Fibroblast of skin of left biceps (primary cell): ENCODE results near the gene ARHGEF12.

Experiments
- DNase-seq, 2 experiments: peaks; one replicate each; pipeline ENCODE4 v3.0.0-alpha.2; 2013; ENCODE audit warnings: low read depth in 2 of 2

The ARHGEF12 gene, protein sequence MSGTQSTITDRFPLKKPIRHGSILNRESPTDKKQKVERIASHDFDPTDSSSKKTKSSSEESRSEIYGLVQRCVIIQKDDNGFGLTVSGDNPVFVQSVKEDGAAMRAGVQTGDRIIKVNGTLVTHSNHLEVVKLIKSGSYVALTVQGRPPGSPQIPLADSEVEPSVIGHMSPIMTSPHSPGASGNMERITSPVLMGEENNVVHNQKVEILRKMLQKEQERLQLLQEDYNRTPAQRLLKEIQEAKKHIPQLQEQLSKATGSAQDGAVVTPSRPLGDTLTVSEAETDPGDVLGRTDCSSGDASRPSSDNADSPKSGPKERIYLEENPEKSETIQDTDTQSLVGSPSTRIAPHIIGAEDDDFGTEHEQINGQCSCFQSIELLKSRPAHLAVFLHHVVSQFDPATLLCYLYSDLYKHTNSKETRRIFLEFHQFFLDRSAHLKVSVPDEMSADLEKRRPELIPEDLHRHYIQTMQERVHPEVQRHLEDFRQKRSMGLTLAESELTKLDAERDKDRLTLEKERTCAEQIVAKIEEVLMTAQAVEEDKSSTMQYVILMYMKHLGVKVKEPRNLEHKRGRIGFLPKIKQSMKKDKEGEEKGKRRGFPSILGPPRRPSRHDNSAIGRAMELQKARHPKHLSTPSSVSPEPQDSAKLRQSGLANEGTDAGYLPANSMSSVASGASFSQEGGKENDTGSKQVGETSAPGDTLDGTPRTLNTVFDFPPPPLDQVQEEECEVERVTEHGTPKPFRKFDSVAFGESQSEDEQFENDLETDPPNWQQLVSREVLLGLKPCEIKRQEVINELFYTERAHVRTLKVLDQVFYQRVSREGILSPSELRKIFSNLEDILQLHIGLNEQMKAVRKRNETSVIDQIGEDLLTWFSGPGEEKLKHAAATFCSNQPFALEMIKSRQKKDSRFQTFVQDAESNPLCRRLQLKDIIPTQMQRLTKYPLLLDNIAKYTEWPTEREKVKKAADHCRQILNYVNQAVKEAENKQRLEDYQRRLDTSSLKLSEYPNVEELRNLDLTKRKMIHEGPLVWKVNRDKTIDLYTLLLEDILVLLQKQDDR (N-terminal part only)

GRCh38 chr11:120335908-120336640, at the start of gene ARHGEF12:
Gene ARHGEF12, plus strand, starts transcription at chr11:120336413. Its CDS starts 831 bp downstream, at chr11:120337244.
- DNase-seq = peak; percentile 96

GRCh38 chr11:120288021-120288420, 48.2 kb upstream of the ARHGEF12 start:
- no peak for DNase-seq

- no peak for DNase-seq
Observed at GRCh38 chr11:120289426-120289825, 46.8 kb upstream of the ARHGEF12 start.

DNA sequence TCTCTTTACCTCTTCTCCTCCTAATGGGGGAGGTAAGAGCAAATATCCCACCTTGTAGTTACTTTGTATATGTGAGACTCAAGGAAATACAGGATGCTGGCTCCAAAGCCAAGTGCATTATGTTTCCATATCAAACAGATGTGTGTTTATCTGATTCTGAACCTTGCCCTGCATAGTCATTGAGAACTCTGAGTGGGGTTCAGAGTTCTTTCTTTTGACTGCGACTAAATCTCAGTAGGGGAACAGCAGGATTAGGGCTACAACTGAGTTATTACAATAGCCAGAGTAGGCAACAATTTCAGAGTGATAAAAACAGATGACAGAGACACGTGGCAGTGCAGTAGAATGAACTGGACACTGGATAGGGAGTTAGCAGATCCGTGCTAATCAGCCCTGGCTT, 45.3 kb upstream of the ARHGEF12 start:
- DNase-seq = no peak

DNA sequence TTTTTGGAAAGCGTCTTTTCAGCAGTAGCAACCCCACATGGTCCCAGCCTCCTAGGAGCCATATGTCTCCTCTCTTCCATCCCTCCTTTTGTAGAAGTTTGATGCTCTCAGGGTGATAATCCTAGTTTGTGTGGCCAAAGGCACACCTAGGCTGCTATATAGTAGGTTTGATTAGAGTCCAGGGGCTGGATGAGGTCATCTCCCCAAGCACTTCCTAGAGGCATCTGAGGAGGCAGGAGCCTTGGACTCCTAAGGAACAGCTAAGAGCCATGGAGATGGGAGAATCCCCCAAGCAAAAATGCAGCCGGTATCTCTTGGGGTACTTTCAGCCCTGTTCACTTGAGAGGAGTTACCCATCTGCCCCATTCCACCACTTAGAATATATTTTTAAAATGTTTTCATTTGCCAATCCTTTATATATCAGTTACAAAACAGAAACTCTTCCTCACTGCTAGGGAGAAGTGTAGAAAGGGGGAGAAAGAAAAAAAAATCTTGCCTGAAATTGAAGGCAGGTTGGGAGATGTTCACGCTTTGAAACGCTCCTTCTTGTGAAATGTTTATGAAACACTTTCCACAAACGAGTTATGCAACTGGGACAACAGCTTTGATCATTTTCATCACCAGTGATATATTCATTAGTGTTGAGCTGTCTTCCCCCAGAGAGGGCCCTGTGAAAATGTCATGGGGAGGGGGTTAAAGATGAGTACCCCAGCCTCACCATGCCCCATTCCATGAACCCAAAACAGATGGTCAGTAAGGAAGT, 43.0 kb upstream of the ARHGEF12 start:
- no peak for DNase-seq

GRCh38 chr11:120294096-120294495, 42.1 kb upstream of the ARHGEF12 start:
- no peak for DNase-seq

DNA sequence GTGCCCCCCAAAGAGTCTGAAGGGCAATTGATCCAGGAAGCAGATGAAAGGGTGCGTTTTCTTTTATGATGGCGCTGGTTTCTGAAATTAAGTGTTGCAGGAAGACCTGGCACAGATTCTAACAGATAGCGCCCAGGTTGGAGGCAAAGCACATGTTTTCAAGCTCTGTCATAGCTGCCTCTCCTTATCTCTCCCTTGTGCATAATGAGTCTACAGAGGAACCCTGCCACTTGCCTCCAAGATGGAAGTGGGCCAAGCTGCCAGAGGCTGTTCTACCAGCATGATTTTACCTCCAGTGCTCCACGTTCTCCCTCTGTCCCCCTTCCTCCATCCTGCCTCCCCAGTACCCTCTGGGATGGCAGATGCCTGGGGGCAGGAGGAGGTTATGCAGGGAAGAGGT, 41.1 kb upstream of the ARHGEF12 start:
- no peak for DNase-seq

DNA sequence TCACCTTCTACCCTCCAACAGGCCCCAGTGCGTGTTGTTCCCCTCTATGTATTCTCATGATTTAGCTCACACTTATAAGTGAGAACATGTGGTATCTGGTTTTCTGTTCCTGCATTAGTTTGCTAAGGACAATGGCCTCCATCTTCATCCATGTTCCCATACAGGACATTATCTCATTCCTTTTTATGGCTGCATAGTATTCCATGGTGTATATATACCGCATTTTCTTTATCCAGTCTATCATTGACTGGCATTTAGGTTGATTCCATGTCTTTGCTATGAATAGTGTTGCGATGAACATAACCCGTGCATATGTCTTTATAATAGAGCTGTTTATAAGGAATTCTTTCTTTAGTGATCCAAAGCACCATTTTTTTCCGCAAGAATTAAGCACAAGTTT, 39.7 kb upstream of the ARHGEF12 start:
- DNase-seq = no peak

DNA sequence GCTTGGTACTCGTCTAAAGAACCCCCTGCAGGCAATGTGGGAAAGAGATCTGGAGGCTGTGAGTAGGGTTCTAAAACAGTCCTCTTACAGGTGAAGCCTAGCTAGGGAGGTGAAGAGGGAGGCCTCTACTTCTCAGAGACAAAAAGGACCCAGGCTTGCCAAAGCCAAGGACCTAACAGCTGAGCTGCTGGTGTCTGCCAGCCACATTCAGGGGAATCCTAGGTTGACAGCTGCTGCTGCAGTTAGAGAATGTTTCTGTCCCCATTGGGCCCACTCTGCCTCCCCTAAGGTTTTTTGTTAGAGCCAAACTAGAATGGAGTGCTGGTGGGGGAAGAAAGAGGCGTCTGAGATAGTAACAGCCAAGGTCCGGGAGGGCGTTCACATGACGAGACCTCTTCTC, 37.8 kb upstream of the ARHGEF12 start:
- no peak for DNase-seq

DNA sequence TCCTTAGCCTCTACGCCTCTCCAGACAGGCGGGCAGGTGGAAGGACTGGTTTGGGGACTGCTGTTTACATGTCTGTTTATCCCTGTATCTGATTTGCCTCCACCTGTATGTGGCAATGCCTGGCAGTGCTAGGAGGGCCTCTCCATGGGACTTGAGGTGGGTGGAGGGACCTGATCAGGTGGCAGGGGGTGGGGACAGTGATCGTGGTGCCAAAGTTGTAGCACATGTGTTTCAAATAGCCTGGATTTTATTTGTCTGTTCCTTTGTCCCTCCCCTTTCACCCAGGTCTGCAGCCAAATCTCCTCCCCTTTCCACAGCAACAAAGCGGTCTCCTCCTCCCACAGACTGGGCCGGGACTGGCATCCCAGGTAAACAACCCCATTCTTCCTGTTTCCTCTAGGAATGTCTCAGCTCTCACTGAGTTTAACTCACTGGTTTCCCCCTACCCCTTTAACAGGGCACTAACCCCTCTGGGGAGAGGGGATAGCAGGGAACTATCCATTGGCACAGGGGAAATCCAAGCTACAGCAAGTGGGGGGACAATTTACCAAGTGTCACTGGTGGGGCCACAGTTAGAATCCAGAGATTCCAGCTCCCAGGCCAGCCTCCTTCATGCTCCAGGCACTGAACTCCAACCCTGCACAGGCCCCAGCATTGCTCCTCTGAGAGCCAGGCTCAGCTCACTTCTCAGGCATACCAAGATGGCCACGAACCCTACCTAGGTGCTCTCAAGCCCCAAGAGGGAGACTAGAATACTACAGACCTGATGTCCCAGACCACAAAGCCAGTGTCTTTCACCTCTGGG, 34.0 kb upstream of the ARHGEF12 start:
- DNase-seq = no peak

DNA sequence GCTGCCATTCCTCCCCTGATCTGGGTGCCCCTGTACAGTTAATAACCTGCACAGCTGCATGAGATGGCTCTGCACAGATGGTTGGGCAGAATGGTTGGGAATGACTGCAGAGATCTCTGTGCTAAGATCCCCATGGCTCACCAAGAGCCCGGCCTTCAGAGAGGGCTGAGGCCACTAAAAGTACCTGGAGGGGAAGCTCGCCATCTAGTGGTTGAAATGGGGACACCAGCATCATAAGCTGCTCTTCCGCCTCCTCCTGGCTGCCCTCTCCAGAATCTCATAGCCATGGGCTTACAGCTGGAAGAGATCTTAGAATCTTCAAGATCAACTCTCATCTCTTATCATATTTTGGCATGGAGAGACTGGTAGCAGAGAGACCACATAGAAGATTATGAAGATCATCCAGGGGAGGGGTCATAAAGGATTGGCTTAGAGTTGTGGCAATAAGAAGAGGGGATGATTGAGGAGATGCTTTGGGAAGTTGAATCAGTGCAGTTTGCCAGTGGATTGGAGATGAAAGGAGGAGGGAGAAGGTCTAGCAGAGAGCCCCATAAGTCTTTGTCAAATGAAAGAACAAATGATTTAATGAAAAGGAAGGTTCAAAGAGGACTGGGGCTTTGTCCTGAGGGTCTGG, 33.1 kb upstream of the ARHGEF12 start:
- no peak for DNase-seq

DNA sequence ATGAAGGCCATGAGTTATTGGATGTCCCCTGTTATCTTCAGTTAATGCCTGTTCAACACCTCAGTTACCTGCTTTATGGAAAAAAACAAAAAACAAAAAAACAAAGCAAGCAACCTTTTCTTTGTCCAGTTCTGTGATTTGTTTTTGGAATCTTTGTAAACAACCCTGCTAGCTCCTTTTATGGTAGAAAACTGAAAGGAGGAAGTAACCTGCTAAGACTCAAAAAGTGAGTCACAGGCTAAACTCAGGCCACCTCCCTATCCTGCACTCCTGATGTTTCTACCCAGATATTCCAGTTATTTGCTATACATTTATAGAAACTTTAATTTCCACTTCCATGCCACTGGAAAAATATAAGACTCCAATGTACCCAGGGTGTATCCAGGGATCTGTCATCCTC, 31.7 kb upstream of the ARHGEF12 start:
- no peak for DNase-seq

DNA sequence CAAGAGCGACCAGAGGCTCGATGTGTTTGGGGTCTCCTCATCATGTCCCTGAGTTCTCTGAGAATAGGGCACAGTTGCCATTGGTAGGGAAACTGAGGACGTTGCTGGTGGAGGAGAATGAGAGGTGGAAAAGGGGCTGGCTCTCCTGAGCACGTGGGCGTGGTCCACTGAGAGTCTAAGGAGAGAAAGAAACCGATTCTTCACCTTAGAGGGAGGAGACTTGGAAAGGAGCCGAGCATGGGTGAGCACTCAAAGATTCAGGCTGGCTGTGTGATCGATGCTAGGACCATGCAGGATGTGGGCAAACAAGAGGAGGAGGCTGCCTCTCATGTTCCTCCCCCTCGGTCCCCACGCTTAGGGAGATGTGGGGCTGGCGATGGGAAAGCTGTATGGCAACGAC, 30.9 kb upstream of the ARHGEF12 start:
- no peak for DNase-seq

- DNase-seq = peak; percentile 76 to 79
Observed at GRCh38 chr11:120306519-120307242, 29.5 kb upstream of the ARHGEF12 start.

DNA sequence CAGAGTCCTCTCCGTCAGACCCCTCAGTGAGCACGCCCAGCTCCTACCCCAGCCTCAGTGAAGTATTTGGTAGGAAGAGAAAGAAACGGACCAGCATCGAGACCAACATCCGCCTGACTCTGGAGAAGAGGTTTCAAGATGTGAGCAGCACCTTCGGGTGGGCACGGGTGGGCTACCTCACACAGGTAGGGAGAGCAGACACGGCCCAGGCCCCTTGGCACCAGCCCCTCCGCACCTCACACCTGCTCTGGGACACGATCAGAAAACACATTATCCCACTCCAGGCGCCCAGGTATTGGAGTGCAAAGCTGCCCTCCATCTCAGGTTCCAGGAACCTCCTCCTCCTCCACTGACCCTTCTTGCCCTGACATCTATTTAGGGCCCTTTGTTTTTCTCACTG, 28.7 kb upstream of the ARHGEF12 start:
- DNase-seq = no peak

- DNase-seq = no peak
Observed at GRCh38 chr11:120308081-120308480, 28.1 kb upstream of the ARHGEF12 start.

DNA sequence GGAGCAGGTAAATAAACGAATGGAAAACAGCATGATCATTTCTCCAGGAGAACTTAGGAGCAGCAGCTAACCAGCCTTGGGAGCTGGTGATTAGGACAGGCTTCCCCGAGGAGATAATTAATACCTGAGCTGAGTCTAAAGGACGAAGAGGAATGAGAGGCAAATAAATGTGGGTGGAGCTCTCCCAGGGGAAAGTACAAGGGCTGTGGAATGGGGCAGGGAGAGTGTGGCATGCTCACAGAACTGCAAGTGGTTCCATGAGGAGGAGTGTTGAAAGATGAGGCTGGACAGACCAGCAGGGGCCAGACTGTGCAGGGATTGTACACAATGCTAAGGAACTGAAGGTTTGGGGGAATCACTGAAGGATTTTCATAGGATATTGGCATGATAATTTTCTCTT, 25.3 kb upstream of the ARHGEF12 start:
- DNase-seq = no peak

GRCh38 chr11:120314861-120315260, 21.4 kb upstream of the ARHGEF12 start:
- no peak for DNase-seq
